Activated CD4-positive, alpha-beta T cell treated with anti-CD3 and anti-CD28 coated beads for 24 hours (primary cell): ENCODE data around the gene SRCIN1.
A peak's percentile ranks its signal among the peaks of the same experiment; 100 is the strongest.

Experiments
- DNase-seq, 2 donors: peaks; one replicate each; pipeline ENCODE4 v3.0.0-alpha.2; 2020; ENCODE audit warnings: low read depth in 2 of 2

The SRCIN1 gene

DNA sequence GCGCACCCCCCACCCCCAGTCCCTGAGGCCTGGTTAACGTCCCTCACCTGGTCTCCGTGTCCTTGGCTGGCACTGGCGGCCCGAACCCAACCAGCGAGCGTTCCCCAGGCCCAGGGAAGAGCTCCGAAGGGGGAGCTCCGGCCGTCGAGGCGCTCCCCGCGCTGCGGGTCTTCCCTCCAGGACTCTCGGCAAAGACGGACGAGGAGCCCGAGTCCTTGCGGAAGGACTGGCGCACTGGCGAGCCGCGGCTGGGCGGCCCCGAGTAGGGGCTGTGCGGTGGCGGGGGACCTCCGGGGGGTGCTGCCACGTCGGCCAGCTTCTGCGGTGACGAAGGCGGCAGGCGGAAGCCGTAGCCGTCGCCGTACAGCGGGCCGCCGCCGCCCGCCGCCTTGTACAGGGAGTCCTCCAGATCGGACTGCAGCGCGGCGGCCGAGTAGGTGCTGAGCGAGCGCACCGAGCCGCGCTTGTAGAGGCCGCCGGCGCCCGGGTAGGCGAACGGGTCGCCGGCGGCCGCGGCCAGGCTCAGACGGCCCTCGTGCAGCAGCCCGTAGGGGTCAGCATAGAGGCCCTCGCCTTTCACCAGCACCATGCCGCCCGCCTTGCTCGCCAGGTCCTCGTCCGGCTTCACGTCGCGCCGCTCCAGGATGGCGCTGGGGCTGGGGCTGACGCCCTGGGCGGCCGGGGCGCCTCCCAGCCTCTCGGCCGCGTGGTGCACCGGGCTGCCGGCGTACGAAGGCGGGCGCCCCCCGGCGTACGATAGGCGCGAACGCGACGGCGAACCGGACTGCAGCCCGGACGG lies 44.1 kb downstream of the SRCIN1 start:
- DNase-seq, result no peak

DNA sequence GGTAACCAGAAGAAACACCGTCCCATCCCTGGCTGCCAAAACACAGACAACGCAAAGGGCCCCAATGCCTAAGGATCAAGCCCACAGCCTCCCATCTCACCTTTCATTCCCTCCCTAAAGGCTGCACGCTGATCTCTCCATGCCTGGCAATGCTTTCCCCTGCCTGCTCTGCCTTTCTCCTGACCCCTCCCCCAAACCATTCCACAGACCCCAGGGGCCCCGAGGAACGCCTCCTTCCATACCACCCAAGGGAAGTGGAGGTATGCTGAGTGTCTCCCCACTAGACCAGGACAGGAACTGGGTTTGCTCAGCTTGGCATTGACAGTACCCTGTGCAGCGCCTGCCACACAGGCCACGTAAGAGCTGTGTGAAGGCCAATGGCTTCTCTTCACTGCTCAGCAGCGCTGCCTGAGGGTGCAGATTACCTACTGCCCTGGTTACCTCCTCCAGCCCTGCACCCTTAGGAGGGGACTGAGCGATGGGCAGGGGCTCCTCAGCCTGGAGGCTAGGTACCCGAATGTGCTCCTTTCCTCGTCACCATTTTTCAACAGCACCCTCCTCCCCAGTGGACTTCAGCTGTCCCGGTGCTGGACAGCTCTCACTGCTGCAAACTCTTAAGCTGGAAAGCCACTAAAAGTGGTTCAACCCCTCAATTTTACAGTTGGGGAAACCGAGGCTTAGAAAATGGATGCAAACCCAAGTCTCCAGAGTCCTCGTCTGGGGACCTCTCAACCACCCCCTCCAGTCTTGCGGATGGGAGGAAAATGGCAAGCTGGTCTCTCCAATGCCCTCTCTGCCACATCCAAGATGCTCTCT lies 45.0 kb downstream of the SRCIN1 start:
- no peak for DNase-seq

DNA sequence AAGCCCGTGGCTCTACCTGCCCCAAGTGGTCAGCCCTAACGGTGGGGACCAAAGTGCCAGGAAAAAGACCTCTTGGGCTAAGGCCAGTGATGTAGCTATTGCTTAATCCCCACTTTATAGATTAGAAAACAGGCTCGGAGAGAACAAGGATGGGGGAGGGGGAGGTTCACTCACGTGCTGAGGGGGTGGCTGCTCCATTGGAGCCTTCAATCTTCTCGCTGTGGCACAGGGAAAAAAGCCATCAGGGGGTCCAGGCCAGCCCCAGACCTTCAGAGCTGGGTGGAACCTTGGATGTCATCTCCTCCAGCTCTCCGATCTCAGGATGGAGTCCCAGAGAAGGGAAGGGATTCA lies 45.9 kb downstream of the SRCIN1 start:
- no peak for DNase-seq

DNA sequence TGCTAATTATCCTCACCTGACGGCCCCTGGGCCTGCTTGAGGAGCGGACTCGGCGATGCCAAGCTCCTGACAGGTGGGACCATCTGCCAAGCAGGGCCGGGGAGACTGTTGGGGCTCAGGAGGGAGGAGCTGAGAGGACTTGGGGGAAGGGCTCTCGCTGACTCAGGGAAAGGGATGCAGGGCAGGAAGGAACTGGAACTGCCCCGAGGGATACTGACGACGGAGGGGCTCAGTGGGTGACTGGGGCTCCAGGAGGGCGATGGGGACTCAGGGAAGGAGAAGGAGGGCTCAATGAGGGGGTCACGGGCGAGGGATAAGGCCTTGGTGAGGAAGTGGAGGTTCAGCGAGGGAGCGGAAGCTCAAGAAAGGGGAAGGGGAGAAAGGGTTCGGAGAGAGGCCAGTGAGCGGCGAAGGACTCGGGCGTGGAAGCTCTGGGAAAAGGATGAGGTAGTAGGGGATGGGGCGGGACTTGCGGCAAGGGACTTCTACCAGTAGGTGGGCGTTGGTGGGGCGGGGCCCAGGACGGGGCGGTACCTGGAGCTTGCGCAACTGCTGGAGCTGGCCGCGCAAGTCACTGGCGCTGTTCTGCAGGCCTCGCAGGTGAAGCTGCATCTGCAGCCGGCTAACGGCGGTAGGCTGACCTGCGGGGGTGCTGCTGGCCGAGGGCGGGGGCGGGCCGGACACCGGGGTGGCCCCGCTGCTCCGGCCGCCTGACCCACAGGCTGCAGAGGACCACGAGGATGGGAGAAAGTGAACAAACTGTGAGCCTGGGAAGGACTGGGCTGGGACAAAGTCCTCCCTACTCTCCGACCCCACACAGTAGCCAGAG lies 46.5 kb downstream of the SRCIN1 start:
- DNase-seq, result peak; percentile 87 to 89

DNA sequence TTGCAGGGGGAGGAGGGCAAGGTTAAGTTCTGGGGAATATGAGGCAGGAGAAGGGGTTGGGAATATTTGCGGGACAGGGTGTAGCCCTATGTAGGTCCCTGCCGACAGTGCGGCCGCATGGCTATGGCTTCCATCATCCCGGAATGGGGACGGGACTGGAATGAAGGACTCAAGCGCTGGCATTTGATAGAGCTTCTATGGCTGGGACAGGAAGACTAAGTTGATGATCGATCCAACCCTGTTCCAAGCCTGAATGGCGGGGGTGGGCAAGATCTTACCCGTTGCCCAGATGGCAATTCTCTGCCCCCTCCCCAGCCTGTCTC lies 47.1 kb downstream of the SRCIN1 start:
- no peak for DNase-seq

DNA sequence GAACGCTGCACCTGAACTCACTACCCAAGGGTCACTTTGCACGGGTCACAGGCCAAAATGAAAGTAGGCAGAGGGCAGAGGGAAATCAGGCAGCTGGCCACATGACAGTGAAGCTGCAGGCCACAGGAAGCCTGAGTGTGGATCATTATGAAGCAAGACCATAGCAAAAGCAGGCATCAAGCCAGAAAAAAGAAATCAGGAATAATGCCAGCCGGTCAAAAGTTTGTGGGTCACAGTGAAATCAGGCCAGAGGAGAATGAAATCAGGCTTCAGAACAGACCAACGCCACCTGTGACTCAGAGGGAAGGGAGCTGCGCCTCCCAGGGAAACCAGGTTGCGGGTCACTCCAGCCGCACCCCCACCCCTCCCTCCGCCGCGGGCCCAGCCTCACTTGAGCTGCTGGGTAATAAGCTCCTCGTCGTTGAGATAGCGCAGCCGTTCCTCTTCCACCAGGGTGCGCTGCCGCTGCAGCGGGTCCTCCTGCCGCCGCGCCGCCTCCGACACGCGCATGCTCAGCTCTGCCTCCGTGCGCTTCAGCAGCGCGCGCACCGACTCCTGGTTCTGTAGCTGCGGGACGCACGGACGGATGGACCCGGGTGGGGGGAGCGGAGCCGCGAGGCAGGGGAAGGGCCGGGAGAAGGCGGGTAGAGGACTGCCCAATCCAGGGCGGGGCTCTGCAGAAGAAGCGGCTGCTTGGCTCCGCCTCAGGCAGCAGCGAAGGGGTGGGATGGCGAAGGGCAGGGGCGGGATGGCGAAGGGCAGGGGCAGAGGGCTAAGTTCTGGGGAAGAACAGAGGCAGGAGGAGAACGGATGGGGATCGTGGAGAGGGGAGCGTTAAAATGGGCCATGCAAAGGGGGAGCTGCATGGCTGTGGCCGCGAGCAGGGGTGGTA lies 47.7 kb downstream of the SRCIN1 start:
- peak; percentile 85 to 91 for DNase-seq

DNA sequence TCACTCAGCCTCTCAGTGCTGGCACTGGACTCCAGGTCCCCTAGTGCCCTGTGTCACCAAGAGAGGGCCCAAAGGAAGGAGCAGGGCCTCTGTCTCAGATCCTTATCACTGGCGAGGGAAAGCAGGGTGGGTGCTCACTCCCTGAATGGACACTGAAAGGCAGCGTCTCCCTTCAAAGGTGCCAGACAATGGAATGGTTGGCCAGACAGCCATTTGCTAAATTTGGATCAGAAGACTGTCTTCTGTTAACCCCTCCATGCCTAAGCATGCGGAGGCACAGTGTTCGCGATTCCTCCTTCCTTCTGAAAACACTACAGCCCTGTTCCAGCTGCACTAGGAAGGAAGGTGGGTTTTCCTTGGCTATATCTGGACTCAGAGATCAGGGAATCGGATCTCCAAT lies 48.4 kb downstream of the SRCIN1 start:
- no peak for DNase-seq

DNA sequence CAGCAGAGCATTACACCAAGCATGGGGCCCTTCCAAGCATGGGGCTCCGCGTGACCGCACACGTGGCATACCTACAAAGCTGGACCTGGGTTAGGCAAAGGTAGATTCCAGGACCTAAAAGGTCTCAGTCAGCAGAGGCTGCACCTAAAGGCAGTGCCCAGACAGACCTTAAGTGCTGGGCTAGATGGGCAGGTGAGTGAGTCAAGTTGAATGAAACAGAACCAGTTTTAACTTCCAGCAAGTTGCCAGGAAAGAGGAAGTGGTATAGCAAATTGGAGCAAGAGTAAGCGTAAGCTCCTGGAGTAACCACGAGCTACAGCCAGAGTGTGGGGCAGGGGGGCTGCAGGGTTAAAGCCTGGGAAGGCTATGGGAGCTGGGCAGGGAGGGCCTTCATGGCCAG lies 49.5 kb downstream of the SRCIN1 start:
- DNase-seq, result no peak

DNA sequence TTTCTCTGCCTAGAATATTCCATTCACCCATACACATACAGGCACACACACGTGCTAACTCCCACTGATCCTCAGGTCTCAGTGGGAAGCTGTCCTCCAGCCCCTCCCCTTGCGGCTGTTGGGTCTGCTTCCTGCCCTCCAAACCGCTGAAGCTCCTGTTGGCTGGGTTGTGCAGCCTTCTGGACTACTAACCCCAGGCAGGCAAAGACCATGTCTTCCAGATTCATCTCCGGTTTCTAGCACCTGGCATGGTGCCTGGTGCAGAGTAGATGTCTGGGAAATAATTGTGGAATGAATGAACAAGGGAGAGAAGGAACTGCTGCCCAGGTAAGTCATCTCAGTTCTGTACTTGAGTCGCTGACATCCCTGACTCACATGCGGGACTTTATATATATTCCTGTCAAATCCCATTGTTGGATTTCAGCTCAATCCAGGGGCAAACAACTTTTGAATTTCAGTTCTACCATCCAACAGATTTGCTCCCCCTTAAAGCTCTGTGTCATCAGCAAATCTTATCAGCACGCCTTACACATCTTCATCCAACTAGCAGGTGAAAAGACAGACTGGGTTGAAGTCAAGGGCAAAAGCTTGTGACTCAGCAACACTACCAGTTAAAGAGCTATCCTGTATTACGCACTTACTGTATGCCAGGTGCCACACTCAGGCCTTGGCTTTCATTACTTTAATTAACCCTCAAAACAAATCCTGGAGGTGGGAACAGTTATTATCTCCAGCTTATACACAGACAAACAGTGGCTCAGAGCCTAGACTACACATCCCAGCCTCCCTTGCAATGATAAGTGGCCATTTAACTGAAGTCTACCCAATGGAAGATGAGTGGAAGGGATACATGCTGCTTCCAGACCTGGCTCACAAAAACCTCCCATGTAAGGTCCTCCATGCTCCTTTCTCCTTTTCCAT lies 51.1 kb downstream of the SRCIN1 start:
- no peak for DNase-seq

DNA sequence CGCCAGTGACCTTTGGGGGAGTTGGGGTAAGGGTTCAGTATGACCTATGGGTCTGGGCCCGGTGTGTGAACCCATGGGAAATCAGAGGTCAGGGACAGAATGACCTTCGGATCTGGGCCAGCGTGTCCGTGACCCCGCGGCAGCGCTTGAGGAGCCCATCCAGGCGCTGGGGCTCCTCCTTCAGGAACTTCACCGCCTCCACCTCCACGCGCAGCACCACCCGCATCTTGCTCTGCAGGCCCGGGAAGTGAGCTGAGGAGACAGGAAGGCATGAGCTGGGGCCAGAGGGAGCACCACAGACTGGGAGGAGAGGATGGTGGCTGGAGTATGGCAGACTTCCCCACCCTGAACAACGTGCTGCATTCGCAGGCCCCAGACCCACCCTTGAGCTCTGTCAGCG lies 53.4 kb downstream of the SRCIN1 start:
- no peak for DNase-seq

DNA sequence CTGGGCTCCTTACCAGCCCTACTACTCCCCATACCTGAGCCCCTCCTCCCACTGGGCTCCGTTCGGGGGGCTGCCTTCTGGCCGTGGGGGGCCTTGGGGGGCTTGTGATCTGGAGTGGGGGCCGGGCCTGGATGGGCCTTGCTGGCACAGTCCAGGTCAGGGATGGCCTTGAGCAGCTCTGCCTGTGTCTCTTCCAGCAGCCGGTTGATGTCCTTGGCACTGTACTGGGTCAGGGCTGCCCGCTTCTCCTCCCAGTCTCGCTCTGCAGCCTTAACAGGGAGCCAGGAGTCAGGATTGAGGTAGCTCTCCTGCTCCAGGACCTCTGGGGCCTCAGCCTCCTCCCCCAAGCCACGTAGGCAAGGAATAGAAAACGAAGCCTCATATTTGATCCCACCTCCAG lies 54.6 kb downstream of the SRCIN1 start:
- DNase-seq, result no peak

DNA sequence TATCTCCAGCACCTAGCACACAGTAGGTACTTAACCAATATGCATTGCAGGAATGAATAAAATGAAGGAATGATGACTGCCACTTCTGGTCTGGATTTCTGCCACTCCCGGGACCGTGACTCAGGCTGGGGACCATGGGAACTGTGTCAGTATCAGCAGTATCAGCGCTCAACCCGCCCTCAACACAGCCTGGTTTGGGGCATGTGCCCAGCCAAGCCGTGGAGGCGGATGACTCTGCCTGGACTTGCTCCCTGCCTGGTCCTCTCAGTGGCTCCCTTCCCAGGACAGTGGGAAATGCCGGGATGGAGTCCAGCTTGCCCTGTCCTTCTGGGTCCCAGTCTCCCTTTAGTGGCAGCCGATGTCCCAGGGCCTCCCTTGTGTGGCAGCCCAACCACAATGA lies 55.1 kb downstream of the SRCIN1 start:
- DNase-seq, result no peak

DNA sequence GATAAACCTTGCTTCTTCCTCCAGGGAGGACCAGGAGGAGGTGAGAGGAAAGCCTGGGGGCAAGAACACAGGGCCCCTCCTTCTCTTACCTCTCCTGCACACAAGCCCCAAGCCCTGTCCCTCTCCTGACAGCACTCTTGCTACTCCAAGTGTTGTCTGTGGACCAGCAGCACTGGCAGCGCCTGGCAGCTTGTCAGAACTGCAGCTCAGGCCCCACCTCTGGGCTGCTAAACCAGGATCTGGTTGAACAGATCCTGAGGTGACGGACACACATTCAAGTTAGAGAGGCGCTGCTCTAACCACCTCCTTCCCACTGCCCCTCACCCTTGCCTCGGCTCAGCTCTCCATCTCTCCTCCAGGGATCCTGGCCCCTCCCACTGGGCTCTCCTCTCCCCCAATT lies 56.5 kb downstream of the SRCIN1 start:
- no peak for DNase-seq

DNA sequence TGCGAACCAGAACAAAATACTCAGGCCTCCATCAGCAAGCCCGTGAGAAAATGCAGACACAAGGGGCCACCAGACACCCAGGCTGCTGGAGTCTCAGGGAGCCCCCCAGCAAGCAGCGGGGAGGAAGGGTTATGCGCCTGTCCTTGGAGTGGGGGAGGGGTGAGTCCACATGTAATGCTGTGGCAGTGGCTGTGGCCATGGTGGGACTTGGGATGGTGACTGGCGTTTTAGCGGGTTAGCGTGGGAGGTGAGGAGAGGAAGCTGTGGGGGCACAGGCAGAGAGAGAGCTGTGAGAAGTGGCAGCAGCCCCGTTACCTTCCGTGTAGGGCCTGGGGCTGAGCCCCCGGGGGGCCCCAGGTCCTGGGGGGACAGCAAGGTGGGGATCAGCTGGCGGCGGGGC lies 58.3 kb downstream of the SRCIN1 start:
- no peak for DNase-seq

DNA sequence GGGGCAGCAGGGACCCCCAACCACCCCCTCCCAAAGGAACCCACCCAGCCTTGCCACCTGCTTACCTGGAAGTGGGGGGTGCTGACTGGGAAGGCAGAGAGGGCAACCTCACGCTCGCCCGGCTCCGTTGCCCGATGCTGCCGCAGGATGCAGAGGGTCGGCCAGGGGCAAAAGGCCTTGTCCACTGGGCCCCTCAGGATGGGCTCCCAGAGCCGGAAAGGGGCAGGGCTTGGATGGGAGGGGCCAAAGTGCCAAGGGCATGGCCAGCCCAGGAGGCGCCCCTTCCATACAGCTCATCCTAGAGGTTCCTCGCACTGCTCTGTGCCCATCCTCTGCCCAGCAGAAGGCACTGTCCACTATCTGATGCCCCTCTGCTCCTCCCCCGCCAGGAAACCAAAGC lies 59.4 kb downstream of the SRCIN1 start:
- DNase-seq, result no peak

DNA sequence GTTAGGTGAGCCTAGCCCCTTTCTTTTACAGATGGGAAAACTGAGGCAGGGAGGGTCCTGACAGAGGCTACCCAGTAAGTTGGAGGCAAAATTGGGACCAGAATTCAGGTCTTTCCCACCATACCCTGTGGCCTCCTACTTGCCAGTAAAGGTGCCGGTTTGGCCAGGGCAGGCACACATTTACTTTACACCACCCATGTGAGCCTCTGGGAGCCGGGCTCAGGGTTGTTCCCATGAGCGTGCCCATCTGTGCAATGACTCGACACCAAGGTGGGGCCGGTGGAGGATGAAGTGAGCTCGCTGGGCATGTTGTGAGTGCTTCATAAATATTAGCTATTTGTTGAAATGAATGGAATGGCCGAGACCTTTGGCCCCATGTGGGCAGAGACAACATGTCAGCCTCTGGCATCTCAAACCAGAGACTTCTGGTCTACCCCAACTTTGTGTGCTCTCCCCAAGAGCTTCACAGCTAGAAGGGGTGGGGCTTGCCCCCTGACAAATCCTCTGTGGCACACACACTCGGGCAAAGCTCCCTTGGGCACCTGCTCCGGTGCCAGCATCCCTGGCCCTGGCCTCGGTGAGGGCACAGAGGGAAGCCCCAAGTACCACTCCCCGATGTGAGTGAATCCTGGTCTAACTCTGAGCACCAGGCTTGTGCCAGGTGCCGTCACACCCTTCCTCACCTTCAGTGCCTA lies 60.1 kb downstream of the SRCIN1 start:
- DNase-seq, result no peak

DNA sequence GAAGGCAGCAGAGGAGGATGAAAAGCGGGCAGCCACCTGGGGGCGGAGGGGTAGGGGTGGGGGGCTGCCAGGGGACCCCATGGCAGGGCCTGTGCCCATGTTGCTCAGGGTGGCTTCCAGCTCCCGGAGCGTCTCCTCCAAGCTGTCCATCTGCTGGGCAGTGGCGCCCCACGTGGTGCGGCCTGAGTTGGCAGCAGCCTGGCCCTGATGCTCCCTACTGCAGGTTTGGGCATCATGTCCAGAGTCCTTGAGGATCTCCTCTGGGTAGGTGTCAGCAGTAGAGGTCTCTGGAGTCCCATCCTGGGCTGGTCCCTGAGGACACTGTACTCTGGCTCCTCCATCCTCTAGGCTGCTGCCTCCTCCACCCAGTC lies 60.9 kb downstream of the SRCIN1 start:
- DNase-seq, result no peak

DNA sequence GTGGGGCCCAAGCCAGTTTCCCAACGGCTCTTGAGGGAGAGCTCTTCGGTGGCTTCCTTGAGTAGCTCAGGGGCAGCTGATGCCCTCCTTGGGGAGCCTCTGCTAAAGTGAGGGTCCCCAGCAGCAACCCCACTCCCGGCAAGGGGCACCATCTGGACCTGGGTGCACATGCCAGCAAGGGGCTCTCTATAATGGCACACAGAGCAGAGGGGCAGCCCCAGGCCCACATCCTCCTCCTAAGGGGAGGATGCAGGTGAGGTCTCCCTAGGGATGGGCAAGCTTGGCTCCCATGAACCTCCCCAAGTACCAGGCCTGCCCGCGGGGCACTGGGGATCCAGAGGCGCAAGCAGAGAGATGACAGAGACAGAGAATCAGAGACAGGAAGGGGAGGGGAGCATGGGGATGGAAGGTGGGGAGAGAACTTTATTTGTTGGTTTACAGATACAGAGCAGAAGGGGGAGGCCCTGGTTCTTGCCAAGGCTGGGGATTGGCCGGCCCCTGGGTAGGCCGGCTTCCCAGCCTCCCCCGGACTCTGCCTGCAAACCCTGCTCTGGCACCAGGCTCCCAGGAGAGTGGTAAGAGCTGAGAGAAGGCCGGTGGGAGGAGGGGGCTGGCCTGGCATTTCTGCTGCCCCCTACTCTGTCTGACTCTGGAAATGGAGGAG lies 61.4 kb downstream of the SRCIN1 start:
- DNase-seq, result no peak

DNA sequence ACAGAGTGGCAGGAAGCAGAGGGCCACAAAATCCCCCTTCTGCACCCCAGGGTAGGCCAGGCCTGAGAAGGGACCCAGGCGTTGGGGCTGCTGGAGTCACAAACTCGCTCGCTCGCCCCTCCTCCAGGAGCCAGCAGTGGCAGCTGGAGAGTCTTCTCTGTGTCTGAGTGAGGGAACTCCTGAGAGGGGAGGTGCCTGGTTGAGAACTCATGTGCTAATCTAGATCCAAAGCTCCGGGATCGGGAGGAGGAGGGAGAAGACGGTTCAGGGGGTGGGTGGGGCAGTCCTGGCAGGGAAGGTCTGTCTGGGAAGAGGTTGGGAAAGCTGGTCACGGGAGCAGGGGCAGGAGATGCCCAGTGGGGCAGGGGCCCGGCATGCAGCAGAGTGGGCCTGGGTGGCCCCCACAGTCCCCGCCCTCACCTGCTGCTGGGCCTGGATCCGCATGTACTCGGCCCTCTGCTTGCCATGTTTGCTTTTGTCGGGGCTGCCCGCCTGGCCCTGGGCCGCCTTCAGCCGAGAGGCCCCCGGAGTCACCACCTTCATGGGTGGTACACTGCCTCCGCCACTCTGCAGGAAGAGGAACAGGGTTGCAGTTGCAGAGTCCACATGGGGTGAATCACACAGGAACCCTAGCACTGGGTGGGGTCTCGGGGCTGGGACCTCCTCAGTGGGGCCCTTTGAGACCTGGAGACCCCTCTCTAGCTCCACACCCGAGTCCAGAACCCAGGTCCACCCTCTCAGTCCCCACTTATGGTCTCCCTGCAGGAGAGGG lies 62.2 kb downstream of the SRCIN1 start:
- no peak for DNase-seq
